ENCODE data around the gene PTTG1.
"Not testable (repeated sequence)": the region's sequence is repeated elsewhere in the genome, so short reads cannot be mapped to it uniquely, and the experiment has no call there.

The PTTG1 gene

DNA sequence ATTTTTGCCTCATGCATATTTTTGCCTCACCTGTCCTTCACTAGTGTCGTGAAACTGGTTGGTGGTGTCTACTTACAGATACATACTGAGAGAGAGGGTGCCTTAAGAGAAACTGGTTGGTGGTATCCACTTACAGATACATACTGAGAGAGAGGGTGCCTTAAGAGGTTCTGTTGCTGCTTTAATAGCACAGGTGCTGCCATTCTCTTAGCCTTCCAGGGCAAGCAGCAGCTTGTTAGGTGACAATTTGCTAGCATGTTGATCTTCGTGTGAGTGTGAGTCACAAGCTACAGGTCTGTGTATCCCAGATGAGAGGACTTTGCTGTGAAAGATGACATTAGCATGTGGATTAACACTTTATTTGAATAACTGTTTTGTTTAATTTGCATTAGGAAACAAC, 1.4 kb downstream of the PTTG1 start:
- no peak for DNase-seq (ENCODE audit: low read depth)

DNA sequence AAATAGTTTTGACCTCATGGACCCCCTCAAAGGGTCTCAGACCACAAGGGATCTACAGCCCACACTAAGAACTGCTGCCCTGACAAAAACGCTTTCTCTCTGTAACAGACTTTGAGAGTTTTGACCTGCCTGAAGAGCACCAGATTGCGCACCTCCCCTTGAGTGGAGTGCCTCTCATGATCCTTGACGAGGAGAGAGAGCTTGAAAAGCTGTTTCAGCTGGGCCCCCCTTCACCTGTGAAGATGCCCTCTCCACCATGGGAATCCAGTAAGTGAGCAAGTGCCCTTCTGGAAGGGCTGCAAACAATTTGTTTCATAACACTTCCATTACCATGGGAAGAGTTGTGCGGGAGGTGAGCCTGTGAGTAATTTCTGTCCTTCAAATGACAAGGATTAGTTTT, 6.0 kb downstream of the PTTG1 start:
- DNase-seq (ENCODE audit: low read depth) = no peak

DNA sequence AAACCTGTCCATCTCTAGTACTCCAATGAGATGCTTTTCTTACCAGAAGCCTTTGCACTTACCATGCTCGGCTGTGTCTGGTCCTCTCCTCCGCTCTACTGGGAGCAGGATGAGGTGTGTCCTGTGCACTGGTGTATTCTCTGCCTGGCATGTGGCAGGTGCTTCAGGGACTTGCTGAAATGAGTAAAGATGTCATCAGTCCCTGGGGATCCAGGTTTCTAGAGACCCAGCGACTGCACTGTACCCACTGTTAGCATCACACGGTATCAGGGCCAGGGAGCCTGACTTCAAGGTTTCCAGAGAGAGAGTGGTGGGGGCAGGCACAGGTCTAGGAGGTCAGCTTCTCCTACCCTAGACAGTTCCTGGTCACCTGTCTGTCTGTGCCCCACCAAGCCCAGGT, 10.5 kb downstream of the PTTG1 start:
- no peak for DNase-seq (ENCODE audit: low read depth)

DNA sequence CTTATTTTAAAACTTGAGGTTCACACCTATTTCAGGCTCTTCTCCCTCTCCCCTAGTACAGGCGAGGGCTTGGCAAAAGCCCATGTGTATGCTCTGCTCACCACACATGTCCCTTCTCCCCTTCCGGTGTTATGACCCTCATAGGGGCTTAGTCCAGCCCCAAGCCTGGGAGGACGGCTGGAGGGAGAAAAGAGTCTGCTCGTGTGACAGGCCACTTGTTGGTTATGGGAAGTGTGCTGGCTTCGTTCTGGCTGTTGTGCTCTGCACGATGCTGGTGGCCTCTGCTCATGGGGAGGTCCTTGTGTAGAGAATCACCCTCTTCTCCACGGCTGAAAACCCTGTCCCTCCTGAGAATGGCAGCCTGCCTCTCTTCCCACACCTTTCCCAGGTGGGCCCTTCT, 11.1 kb downstream of the PTTG1 start:
- DNase-seq (ENCODE audit: low read depth) = no peak

DNA sequence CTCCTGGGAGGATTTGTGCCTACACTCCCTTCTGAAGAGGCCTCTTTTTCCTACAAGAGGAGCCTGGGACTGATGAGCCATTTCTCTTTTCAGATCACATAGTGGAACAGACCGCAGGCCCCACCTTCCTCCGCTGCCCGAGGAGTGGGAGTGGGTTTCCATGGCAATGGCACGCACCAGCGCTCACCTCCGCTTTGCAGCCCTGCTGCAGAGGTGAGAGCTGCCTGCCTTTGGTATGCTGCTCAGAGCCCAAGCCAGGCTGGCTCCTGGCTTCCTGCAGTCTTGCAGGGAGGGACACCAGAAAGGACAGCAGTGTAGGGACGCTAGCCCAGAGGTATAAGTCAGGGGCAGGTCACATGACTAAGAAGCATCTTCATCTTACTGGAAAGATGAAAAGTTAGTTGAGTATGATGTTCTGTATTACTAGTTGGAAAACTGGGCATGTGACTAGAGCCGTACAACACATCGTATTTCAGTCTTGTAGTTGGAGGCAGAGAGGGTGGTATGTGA, 12.4 kb downstream of the PTTG1 start:
- no peak for DNase-seq (ENCODE audit: low read depth)

DNA sequence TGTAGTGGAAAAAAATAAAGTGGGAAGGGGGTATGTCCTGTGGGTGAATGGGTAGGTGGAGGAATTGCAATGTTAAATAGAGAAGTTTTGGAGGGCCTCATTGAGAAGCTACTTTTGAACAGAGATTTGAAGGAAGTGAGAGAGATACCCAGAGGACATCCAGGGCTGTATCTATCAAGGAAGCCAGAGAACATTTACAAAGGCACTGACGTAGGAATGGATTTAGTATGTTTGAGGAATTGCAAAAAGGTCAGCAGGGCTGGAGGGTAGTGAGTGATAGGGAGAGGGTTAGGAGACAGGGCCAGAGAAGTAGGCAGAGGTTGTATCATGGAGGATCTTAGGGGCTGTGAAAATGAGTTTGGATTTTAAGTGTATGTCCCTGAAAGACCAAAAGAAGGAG, 13.9 kb downstream of the PTTG1 start:
- no peak for DNase-seq (ENCODE audit: low read depth)

DNA sequence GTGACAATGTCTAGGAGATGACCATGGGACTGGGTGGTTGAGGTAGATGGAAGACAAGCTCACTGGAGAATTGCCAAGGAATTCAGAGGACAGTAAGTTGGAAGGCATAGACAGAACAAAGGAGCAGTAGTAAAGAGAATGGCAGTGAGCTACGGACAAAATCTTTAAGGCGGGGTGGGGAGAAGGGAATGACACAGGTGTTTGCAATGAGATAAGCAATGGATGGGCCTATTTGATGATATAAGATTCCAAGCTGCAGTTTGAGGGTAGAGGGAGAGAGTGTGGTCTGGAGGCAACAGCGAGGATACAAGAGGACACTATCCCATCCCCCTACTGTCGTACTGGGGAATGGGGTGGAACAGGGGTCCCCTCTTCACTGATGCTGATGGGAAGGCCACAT, 14.4 kb downstream of the PTTG1 start:
- no peak for DNase-seq (ENCODE audit: low read depth)

DNA sequence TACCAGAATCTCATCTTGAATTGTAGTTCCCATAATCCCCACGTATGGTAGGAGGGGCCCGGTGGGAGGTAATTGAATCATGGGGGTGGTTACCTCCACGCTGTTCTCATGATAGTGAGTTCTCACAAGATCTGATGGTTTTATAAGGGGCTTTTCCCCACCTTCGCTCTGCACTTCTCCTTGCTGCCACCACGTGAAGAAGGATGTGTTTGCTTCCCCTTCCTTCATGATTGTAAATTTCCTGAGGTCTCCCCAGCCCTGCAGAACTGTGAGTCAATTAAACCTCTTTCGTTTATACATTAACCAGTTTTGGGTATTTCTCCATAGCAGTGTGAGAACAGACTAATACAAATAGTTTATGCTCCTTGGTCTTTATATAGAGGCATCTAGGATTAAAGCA, 15.0 kb downstream of the PTTG1 start:
- not testable (repeated sequence) for DNase-seq (ENCODE audit: low read depth)

DNA sequence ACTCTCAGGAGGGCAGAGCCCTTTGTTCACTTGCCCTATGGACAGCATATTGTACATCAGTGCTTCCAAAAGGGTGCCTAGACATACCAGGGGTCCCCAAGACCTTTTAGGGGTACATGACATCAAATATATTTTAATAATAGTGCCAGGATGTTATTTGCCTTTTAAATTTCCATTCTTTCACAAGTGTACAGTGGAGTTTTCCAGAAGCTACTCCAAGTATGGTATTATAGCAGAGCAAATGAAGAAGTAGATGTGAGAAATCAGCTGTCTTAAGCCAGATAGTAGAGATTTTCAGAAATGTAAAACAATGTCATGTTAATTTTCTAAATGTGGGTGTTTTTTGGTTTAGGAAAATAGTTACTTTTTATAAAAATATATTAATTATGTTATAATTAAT, 15.6 kb downstream of the PTTG1 start:
- DNase-seq (ENCODE audit: low read depth) = no peak

DNA sequence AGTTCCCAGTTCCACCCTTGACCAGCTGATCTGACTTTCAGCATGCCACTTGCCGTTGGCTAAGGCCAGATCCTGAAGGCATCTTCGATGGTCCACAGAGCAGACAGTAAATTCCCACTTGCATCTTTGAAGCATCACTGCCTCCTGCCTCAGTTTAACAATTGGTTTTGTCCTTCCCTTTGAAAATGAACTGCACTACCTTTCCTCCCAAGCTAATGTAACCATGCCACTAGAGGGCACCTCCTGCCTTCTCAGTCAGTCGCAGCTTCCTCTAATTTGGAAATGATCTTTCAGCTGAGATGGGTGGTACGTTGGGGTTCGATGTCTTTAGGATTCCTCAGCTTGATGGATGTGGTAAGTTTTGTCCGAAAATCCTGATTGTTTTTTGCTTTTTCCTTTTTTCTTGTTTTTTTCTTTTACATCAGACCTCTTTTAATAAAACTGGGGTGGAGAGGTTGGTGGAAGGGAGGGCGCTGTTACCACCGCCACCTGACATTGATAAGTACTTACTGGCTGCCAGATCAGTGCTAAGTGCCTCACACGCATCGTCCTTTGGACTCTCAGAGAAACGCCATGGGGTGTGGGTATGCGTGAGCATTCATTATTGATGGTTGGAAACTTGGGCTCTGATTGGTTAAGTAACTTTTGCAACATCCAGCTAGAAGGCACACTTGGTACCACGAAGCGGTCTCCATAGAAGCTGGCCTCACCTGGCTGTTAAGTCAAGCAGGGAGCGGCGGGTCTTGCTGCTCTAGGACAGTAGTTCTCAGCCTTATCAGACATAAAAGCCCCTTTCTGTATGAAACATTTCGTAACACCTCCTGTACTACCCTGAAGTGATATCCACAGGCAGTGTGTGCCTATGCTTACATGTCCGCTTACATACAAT, 16.9 kb downstream of the PTTG1 start:
- no peak for DNase-seq (ENCODE audit: low read depth)

DNA sequence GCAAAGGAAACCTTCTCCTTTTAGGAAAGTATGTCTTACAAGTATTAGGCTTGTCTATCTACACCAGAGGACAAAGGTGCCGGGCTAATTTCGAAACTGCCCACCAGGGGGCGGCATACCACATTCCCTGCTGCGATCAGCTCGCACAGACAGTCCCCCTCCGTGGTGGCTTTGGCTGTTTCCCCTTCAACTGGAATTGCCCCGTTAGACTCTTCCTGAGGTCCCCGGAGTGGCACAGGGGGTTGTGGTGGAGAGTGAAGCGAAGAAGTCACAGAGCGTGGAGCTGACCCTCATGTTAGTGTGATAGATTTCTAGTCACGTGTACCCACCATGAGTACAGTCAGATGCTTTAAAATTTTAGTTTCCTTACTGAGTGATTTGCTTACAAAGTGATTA, 17.5 kb downstream of the PTTG1 start:
- DNase-seq (ENCODE audit: low read depth) = no peak

DNA sequence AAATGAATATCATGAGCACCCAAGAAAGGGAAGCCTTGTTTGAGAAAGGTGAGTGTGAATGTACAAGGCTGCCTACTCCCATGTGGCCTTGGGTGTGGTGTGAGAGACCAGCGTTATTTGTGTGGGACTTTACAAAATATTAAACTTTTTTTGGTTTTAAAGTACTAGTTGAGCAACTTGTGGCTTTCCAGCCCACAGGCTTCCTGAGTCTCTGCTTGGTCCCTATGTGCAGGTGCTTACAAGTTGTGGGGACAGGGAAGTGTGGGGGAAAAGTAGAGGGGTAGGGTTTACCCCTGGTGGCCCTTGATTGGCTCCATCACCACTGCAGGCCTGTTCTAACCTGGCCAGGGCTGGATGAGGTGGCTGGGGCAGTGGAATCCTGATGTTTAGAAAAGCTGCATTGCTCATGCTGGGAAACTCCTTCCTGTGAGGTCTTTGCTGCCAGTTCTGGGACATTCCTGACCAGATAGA, 19.7 kb downstream of the PTTG1 start:
- DNase-seq (ENCODE audit: low read depth) = no peak

DNA sequence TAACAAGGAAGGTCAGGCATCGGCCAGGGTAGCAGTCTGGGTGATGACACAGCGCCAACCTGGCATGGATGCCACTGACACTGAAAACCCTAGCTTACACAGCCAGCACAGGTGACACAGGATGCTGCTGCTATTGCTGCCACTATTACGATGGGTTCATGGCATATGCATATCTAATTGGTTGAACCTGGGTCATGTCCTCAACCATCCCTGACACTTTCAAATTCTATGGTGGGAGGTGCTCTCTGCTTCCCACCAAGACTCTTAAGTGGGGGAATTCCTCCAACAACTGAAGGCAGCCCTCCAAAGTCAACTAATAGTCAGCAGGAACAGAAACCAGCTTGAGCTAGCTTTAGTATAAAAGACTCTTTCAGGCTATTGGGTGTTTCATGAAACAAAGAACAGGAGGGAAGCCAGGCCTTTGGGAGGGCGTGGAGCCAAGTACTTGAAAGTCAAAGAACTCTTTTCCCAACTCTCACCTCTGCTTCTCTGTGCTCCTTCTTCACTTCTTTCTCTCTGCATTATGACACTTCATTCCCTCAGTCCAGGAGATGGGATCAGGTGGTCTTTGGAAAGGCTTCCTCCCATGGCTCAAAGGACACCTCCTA, 21.3 kb downstream of the PTTG1 start:
- no peak for DNase-seq (ENCODE audit: low read depth)

DNA sequence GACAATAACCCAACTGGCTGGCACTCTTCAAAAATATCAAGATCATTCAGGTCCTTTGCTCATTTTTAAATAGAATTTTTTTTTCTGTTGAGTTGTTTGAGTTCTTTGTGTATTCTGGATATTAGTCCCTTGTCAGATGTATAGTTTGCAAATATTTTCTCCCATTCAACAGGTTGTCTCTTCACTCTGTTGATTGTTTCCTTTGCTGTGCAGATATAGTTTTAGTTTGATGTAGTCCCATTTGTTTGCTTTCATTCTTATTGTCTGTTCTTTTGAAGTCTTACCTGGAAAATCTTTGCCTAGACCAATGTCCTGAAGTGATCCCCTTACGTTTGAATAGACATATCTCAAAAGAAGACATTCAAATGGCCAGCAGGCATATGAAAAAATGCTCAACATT, 22.8 kb downstream of the PTTG1 start:
- no peak for DNase-seq (ENCODE audit: low read depth)

DNA sequence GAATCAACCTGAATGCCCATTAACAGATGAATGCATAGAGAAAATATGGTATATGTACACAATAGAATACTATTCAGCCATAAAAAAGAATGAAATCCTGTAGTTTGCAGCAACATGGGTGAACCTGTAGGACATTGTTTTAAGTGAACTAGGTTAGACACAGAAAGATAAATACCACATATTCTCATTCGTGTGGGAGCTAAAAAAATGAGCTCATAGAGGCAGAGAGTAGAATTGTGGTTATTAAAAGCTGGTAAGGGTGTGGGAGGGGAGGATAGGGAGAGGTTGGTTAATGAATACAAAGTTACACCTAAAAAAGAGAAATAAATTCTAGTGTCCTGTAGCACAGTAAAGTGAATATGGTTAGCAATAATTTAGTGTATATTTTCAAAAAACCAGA, 23.5 kb downstream of the PTTG1 start:
- no peak for DNase-seq (ENCODE audit: low read depth)

DNA sequence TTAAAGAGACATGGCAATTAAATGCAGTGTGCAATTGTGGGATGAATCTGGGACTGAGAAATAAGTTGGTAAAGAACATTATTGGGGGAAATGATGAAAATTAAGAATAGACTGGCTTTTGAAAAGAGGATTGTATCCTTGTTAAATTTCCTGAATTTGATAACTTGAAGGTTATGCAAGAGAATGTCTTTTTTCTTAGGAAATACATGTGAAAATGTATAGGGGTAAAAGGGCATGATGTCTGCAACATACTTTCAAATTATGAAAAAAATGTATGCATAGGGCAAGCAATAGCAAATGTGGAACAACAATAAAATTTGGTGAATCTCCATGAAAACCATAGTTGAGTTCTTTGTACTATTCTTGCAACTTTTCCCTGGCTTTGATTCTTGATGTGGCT, 24.1 kb downstream of the PTTG1 start:
- DNase-seq (ENCODE audit: low read depth) = no peak

DNA sequence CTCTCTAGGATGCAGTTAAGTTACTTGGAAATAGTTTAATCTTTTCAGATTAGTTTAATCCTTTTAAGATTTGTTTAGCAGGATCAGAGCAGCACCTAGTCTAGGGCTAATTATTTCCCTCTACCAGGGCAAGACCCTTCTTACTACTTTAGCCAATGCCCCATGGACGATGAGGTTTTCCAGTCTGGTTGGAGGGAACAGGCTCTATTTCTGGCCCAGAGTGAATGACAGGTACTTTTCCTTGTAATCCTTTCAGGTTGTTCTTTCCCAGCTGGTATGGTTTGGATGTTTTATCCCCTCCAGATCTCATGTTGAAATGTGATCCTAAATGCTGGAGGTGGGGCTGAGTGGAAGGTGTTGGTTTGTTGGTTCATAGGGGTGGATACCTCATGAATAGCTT, 27.2 kb downstream of the PTTG1 start:
- no peak for DNase-seq (ENCODE audit: low read depth)

DNA sequence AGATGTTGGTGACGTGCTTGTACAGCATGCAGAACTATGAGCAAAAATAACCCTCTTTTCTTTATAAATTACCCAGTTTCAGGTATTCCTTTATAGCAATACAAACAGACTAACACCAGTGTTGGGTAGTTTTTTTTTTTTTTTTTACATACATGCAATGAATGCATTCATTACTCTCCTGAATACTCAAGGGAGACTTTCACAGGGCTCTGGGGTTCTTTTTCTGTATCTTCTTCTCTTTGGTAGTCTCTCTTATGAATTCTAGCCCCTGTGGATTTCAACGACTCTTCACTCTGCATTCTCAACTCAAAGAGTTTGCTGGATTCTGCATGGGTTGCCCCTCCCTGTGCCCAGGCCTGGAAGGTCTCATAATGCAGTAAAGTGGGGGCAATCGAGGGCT, 27.8 kb downstream of the PTTG1 start:
- no peak for DNase-seq (ENCODE audit: low read depth)

DNA sequence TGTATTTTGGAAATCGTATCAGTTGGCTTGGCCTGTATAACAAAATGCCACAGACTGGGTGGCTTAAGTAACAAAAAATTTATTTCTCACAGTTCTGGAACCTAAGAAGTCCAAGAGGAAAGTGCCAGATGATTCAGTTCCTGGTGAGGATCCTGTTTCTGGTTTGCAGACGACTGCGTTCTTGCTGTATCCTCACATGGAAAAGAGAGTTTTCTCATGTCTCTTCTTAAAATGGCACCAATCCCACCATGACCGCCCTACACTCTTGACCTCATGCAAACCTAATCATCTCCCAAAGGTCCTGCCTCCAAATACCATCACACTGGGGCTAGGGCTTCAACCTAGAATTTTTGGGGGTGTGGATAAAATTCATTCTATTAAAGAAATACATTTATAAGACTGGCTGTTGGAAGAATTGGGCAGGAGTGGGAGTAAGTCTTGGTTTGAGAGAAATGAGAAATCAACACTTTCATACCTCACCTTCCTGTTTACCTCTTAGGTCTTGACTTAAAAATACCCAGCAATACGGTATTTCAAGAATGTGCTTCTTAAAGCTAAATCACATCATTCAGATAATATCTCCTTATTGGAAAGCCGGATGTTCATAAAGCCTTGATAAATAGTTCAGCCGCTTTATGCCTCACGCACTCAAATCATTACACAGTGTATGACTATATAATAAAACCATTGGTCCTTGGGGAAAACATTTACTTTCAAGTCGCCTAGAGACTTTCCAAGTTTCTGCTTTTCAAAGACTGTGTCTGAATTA, 28.7 kb downstream of the PTTG1 start:
- no peak for DNase-seq (ENCODE audit: low read depth)

DNA sequence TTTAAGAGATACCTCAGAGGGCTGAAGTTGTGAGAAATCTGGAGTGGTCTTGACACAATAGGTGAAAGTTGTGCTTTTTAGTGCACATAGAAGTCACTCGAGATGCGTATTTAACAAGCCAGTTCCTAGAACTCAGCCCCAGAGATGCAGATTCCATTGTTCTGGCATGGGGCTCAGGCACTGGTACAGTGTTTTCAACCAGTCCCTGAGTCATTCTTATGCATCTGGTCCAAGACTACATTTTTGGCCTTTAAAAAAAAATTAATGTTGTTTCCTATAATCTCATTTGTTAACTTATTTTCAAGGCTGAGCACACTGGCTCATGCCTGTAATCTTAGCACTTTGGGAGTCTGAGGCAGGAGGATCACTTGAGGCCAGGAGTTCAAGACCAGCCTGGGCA, 29.6 kb downstream of the PTTG1 start:
- no peak for DNase-seq (ENCODE audit: low read depth)

DNA sequence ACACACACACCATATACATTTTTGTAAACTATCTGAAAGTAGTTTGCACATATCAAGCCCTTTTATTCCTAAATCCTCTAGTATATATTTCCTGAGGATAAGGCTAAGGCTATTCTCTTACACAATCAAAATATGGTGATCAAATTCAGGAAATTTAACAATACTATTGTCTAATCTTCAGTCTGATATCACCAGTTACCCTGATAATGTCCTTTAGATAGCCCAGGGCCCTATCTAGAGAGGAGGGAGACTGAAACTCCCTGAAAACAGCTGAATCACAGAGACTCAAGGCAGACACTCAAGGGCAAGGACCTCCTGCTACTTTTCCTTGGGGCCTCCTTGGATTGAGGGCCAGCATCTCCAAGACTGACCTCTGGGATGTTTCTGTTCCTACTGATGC, 30.4 kb downstream of the PTTG1 start:
- no peak for DNase-seq (ENCODE audit: low read depth)

DNA sequence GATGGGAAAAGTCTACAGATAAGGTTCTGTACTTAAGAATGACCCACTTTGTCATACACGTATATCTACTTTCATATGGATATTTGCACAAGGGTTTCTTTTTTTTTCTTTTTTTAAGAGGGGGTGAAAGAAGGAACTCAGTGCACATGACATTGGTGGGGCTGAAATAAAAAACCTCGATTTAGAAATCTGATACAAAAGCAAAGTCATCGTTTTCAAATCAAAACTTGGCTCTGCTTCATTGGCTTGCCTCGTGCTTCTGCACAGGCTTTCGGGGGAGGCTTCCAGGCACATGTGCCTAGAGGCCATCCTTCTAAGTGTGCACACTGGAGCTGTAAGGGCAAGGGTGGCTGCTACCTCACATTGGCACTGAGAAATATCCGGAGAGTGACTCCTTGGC, 31.1 kb downstream of the PTTG1 start:
- no peak for DNase-seq (ENCODE audit: low read depth)

DNA sequence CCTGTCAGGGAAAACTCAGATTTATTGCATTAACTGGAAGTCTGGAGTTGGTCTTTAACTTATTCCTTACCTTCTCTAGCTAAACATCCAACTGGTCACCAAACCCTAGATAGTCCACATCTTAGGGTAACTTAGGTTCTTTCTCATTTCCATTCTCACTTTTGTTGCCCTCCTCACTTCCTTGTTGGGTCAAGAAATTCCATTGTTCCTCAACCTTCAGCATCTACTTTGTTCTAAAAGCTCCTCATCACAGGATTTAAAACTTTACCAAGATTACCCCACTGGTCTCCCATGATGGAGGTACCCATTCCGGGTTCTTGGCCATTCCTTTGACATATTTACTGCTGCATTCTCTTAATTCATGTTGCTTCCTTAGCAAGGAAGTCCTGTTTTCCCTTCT, 32.1 kb downstream of the PTTG1 start:
- no peak for DNase-seq (ENCODE audit: low read depth)
